Stomach (tissue), 9 donors: ENCODE results near the gene RGS10. TPM values are rescaled to one million over a fixed set of nuclear protein-coding genes. Genes with fewer than 3 reads are reported as not detected.
A peak's percentile ranks its signal among the peaks of the same experiment; 100 is the strongest.

ENCODE experiments used
- DNase-seq, 2 donors: peaks; one replicate each; pipeline versions ENCODE4 v3.0.0 to v3.0.0-alpha.2; 2013 to 2019
- H3K27ac ChIP-seq, 5 donors: fragments of 200-600 bp in 4 of 5; sonication (generic) in 4 of 5; one replicate each; pipeline ENCODE4 v1.5.1; 2013 to 2019; ENCODE audit warnings: mild to moderate bottlenecking in 1 of 5, moderate library complexity in 1 of 5
- H3K27me3 ChIP-seq, 3 donors: fragments of 200-600 bp; sonication (generic); one replicate each; pipeline ENCODE4 v1.5.1; 2017 to 2019; ENCODE audit warnings: mixed run types in 1 of 3
- H3K36me3 ChIP-seq, 4 donors: fragments of 200-600 bp; sonication (generic); 1 replicate in 3 of 4; 2 replicates in 1 of 4; pipeline ENCODE4 v1.5.1; 2016 to 2019
- H3K4me1 ChIP-seq, 4 donors: fragments of 200-600 bp; sonication (generic); one replicate each; pipeline ENCODE4 v1.5.1; 2016 to 2019
- H3K4me3 ChIP-seq, 4 donors: fragments of 200-600 bp; sonication (generic) in 3 of 4; one replicate each; pipeline ENCODE4 v1.5.1; 2016 to 2019; ENCODE audit warnings: mild to moderate bottlenecking in 1 of 4
- H3K9me3 ChIP-seq, 4 donors: fragments of 200-600 bp; sonication (generic); one replicate each; pipeline ENCODE4 v1.5.1; 2016 to 2019
- EP300 ChIP-seq: sonication (generic); formaldehyde crosslinking; IDR thresholded peaks from one replicate; pipeline ENCODE4 v1.6.1; 2017; ENCODE audit warnings: antibody characterized with exemption
- POLR2A ChIP-seq, 4 donors: fragments of 450-650 bp; IDR thresholded peaks; one replicate each; pipeline ENCODE4 v1.6.1; 2016; ENCODE audit warnings: antibody characterized with exemption in 4 of 4, control low read depth in 2 of 4, mild to moderate bottlenecking in 1 of 4, moderate library complexity in 1 of 4
- POLR2AphosphoS5 ChIP-seq, 3 donors: sonication (generic); formaldehyde crosslinking; IDR thresholded peaks; one replicate each; pipeline ENCODE4 v1.6.1; 2016; ENCODE audit warnings: antibody characterized with exemption in 3 of 3
- WGBS, 5 donors: extraction: QIAGEN DNeasy Blood & Tissue Kit in 3 of 5; methylation state at CpG; one replicate each; pipeline versions ENCODE4 v1.1.5 to v1.1.7; 2013 to 2018; 5-methylcytosine and 5-hydroxymethylcytosine counted together
- intact Hi-C: fragments of 100-400 bp; cut with DNase I; formaldehyde crosslinking; loops from one replicate; pipeline ENCODE4 v1.15.1; 2023; ENCODE audit warnings: low total_unique reads
- polyA plus RNA-seq, 3 donors: library from polyadenylated mRNA; stranded (reverse); fragments of 200-250 nt; gene quantifications; one replicate each; pipeline ENCODE4 v1.2.3, GENCODE V29; 2013
- total RNA-seq, 5 donors: library from RNA; depleted of rRNA; stranded (reverse); fragments of >200 nt; gene quantifications; one replicate each; pipeline versions ENCODE4 v1.1.0 to v1.2.3, GENCODE V29; 2014 to 2016
- TF ChIP-seq, protein P1 (sequence below), 7 experiments: fragments of 450-650 bp in 4 of 7; fragments of 200-600 bp in 3 of 7; sonication (generic) in 3 of 7; IDR thresholded peaks; one replicate each; pipeline ENCODE4 v1.5.1; 2016 to 2019; ENCODE audit warnings: antibody characterized with exemption in 7 of 7, control low read depth in 2 of 7, mild to moderate bottlenecking in 1 of 7
- donor health status: healthy with polysubstance abuse.
- donor health status: Bipolar disorder and iron deficiency.
- donor health status: healthy.

The RGS10 gene
- total and polyA plus RNA-seq, 8 donors = 12.3 to 177 (median 47.7) TPM; not detected in 1

DNA sequence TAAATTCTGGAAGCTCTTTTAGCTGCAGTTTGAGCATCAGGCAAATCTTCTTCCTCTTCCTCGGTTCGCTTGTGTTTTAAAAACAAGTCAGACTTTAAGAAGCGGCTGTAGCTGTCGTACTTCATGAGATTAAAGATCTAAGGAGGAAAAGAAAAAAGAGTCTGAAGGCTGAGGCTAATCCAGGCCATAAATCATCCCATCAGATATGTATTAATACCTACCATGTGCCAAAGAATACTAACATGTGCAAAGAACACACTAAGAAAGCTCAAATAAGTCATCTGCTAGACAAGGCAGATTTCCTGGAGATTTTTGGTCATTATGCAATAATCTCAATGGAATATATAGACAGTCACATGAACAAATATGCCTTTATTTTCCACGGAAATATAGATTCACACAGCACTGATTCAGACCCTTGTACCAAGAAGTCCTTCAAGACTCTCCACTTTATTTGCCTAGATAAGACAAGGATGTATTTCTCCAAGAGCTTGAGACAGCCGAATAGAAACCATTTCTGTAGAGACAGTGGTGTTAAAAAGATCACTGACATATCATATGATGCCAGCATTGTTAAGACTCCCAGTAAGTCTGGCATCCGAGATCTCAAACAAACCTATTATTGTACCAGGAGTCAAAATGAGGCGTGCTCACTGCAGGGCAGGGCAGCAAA lies 42.3 kb downstream of the RGS10 start:
- intact Hi-C loops = no loop called here
- Histone ChIP-seq H3K4me3 (no peak overlapping the region), H3K36me3 (peaks cover 0 to 13% (median 8%) of the 10 kb centered on the region in 4 donors), H3K27ac (peak overlapping the region in 2 of 5 donors; percentile 9 to 32), H3K4me1 (peaks cover 8 to 39% (median 23%) of the 10 kb centered on the region in 4 donors), H3K9me3 (no peaks in the 10 kb centered on the region), H3K27me3 (no peaks in the 10 kb centered on the region)
- DNase-seq = no peak
- TF ChIP-seq EP300 (no peak), POLR2A (IDR thresholded peaks at IDR 0.05) (no peak), POLR2AphosphoS5 (IDR thresholded peaks at IDR 0.05) (no peak)
- TF ChIP-seq, protein P1, sequence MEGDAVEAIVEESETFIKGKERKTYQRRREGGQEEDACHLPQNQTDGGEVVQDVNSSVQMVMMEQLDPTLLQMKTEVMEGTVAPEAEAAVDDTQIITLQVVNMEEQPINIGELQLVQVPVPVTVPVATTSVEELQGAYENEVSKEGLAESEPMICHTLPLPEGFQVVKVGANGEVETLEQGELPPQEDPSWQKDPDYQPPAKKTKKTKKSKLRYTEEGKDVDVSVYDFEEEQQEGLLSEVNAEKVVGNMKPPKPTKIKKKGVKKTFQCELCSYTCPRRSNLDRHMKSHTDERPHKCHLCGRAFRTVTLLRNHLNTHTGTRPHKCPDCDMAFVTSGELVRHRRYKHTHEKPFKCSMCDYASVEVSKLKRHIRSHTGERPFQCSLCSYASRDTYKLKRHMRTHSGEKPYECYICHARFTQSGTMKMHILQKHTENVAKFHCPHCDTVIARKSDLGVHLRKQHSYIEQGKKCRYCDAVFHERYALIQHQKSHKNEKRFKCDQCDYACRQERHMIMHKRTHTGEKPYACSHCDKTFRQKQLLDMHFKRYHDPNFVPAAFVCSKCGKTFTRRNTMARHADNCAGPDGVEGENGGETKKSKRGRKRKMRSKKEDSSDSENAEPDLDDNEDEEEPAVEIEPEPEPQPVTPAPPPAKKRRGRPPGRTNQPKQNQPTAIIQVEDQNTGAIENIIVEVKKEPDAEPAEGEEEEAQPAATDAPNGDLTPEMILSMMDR (IDR thresholded peaks at IDR 0.05) = no peak
- whole genome bisulfite sequencing, 5 donors = 43 to 61% (median 57%) methylated on average over 8 of the region's 8 CpGs

- no peaks in the 10 kb centered on the region for H3K9me3 ChIP-seq
- H3K4me3 ChIP-seq = no peak overlapping the region
- peaks cover 8 to 39% (median 26%) of the 10 kb centered on the region in 4 donors for H3K4me1 ChIP-seq
- no peak for DNase-seq
- intact Hi-C loops = no loop called here
- H3K27ac ChIP-seq = peak overlapping the region in 1 of 5 donors; percentile 70
- no peak for TF ChIP-seq POLR2AphosphoS5 (IDR thresholded peaks at IDR 0.05)
- TF ChIP-seq EP300 = no peak
- no peak for TF ChIP-seq POLR2A (IDR thresholded peaks at IDR 0.05)
- TF ChIP-seq, protein P1 (IDR thresholded peaks at IDR 0.05) = no peak
- H3K36me3 ChIP-seq = peaks cover 0 to 13% (median 8%) of the 10 kb centered on the region in 4 donors
- WGBS, 5 donors = 30 to 63% (median 47%) methylated on average over 5 of the region's 5 CpGs
- H3K27me3 ChIP-seq = no peaks in the 10 kb centered on the region
These were observed 42.9 kb downstream of the RGS10 start for GRCh38 chr10:119499677-119500002.

DNA sequence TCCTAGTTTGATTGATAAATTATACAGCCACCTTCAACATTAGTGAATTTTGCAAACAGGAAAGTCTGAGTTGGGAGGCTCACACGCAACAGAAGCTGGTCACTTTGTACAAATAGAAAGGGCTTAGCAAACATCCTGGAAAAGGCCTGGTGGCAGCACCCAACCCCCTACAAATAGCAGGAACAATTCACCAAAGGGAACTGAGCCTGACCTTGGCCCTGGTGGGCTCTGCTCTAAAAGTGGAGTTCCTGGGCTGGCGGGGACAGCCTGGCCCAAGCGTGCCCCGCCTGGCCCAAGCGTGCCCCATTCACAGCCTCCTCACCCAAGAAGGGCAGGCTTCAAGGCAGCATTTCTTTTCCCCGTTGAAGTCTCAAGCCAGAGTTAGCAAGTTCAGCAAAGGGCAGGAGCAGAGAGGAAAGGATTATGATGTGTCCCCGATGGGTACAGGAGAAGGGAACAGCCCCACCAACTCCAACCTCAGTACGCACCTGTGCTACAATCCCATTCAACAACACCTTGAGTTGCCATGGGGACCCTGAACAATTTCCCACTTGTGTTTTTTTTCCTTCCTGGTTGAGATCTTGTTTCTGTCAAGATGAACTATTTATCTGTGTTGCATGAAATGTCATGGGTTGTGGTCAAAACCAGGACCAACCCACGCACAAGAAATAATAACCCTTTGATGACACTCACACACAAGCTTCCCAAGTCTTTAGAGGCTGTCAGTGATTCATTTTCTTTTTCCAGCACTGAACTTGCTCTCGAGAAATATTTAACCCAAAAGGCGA lies 43.4 kb downstream of the RGS10 start:
- no peak for TF ChIP-seq POLR2A (IDR thresholded peaks at IDR 0.05)
- no peak for TF ChIP-seq EP300
- TF ChIP-seq, protein P1 (IDR thresholded peaks at IDR 0.05) = no peak
- no peak for TF ChIP-seq POLR2AphosphoS5 (IDR thresholded peaks at IDR 0.05)
- 28 to 60% (median 39%) methylated on average over 11 of the region's 11 CpGs for WGBS, 5 donors
- peak; percentile 41 to 73 for DNase-seq
- peaks cover 0 to 13% (median 8%) of the 10 kb centered on the region in 4 donors for H3K36me3 ChIP-seq
- H3K4me1 ChIP-seq = peaks cover 8 to 43% (median 30%) of the 10 kb centered on the region in 4 donors
- peak overlapping the region; percentile 6 to 70 (median 43) for H3K27ac ChIP-seq
- H3K9me3 ChIP-seq = no peaks in the 10 kb centered on the region
- no peaks in the 10 kb centered on the region for H3K27me3 ChIP-seq
- intact Hi-C loops = no loop called here
- no peak overlapping the region for H3K4me3 ChIP-seq

GRCh38 chr10:119497243-119497642 lies 45.3 kb downstream of the RGS10 start:
- no peaks in the 10 kb centered on the region for H3K27me3 ChIP-seq
- peak overlapping the region in 1 of 5 donors; percentile 24 for H3K27ac ChIP-seq
- no peaks in the 10 kb centered on the region for H3K36me3 ChIP-seq
- no peak for DNase-seq
- H3K4me1 ChIP-seq = peaks cover 8 to 56% (median 35%) of the 10 kb centered on the region in 4 donors
- intact Hi-C loops = no loop called here
- no peaks in the 10 kb centered on the region for H3K9me3 ChIP-seq
- no peak for TF ChIP-seq POLR2AphosphoS5 (IDR thresholded peaks at IDR 0.05)
- no peak for TF ChIP-seq POLR2A (IDR thresholded peaks at IDR 0.05)
- TF ChIP-seq EP300 = no peak
- TF ChIP-seq, protein P1 (IDR thresholded peaks at IDR 0.05) = no peak
- no peak overlapping the region for H3K4me3 ChIP-seq
- 60 to 86% (median 68%) methylated on average over 9 of the region's 9 CpGs for WGBS, 5 donors
